ENCODE measurements around the gene SLX4.

- no peak for TF ChIP-seq CTCF (IDR thresholded peaks at IDR 0.05; ENCODE audit: extremely low read depth in 1 of 2, insufficient read depth in 1 of 2, low read depth in 1 of 2, low read length in 2 of 2)
- no peak for TF ChIP-seq POLR2A (IDR thresholded peaks at IDR 0.05; ENCODE audit: low read depth, low read length)
- TF ChIP-seq EZH2 (IDR thresholded peaks at IDR 0.05; ENCODE audit: borderline replicate concordance, low read depth, low read length, severe bottlenecking) = no peak
- TF ChIP-seq POLR2AphosphoS5 (IDR thresholded peaks at IDR 0.05; ENCODE audit: insufficient read depth, low read depth, low read length) = no peak
- TF ChIP-seq MYC (IDR thresholded peaks at IDR 0.05; ENCODE audit: low read depth, low read length) = no peak
- TF ChIP-seq, protein P1, sequence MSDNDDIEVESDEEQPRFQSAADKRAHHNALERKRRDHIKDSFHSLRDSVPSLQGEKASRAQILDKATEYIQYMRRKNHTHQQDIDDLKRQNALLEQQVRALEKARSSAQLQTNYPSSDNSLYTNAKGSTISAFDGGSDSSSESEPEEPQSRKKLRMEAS (IDR thresholded peaks at IDR 0.05; ENCODE audit: insufficient read depth, insufficient read length) = no peak
Measured at GRCh38 chr16:3536851-3537250, 74.6 kb downstream of the SLX4 start.
